ENCODE data around the gene WDR70.
A peak's percentile ranks its signal among the peaks of the same experiment; 100 is the strongest.
"Not testable (repeated sequence)": the region's sequence is repeated elsewhere in the genome, so short reads cannot be mapped to it uniquely, and the experiment has no call there.

WDR70 gene

GRCh38 chr5:37640088-37640487 is 261.0 kb downstream of the WDR70 start:
- no peak for DNase-seq (ENCODE audit: low spot score)

GRCh38 chr5:37641933-37642332 is 262.8 kb downstream of the WDR70 start:
- DNase-seq (ENCODE audit: low spot score), result no peak

GRCh38 chr5:37645707-37646106 is 266.6 kb downstream of the WDR70 start:
- no peak for DNase-seq (ENCODE audit: low spot score)

- DNase-seq (ENCODE audit: low spot score), result not testable (repeated sequence)
Observed at GRCh38 chr5:37654566-37654965, 275.4 kb downstream of the WDR70 start.

- no peak for DNase-seq (ENCODE audit: low spot score)
Observed at GRCh38 chr5:37657046-37657445, 277.9 kb downstream of the WDR70 start.

- DNase-seq (ENCODE audit: low spot score), result no peak
Observed at GRCh38 chr5:37658440-37658839, 279.3 kb downstream of the WDR70 start.

GRCh38 chr5:37660319-37660718 is 281.2 kb downstream of the WDR70 start:
- no peak for DNase-seq (ENCODE audit: low spot score)

- DNase-seq (ENCODE audit: low spot score), result no peak
Observed at GRCh38 chr5:37661227-37661920, 282.3 kb downstream of the WDR70 start.

GRCh38 chr5:37661951-37662350 is 282.8 kb downstream of the WDR70 start:
- no peak for DNase-seq (ENCODE audit: low spot score)

GRCh38 chr5:37662362-37662761 is 283.2 kb downstream of the WDR70 start:
- DNase-seq (ENCODE audit: low spot score), result no peak

- DNase-seq (ENCODE audit: low spot score), result no peak
Observed at GRCh38 chr5:37662789-37663485, 283.8 kb downstream of the WDR70 start.

- DNase-seq (ENCODE audit: low spot score), result no peak
Observed at GRCh38 chr5:37663538-37663937, 284.4 kb downstream of the WDR70 start.

GRCh38 chr5:37664551-37664950 is 285.4 kb downstream of the WDR70 start:
- no peak for DNase-seq (ENCODE audit: low spot score)

GRCh38 chr5:37665272-37665671 is 286.2 kb downstream of the WDR70 start:
- no peak for DNase-seq (ENCODE audit: low spot score)

GRCh38 chr5:37665889-37666288 is 286.8 kb downstream of the WDR70 start:
- no peak for DNase-seq (ENCODE audit: low spot score)

- DNase-seq (ENCODE audit: low spot score), result no peak
Observed at GRCh38 chr5:37667430-37667829, 288.3 kb downstream of the WDR70 start.

GRCh38 chr5:37667846-37668245 is 288.7 kb downstream of the WDR70 start:
- no peak for DNase-seq (ENCODE audit: low spot score)

- DNase-seq (ENCODE audit: low spot score), result no peak
Observed at GRCh38 chr5:37668524-37669047, 289.5 kb downstream of the WDR70 start.

GRCh38 chr5:37672118-37672588 is 293.0 kb downstream of the WDR70 start:
- DNase-seq (ENCODE audit: low spot score), result peak; percentile 4

GRCh38 chr5:37674361-37674760 is 295.2 kb downstream of the WDR70 start:
- DNase-seq (ENCODE audit: low spot score), result not testable (repeated sequence)

- DNase-seq (ENCODE audit: low spot score), result not testable (repeated sequence)
Observed at GRCh38 chr5:37679326-37679725, 300.2 kb downstream of the WDR70 start.

GRCh38 chr5:37679903-37680302 is 300.8 kb downstream of the WDR70 start:
- not testable (repeated sequence) for DNase-seq (ENCODE audit: low spot score)

GRCh38 chr5:37683072-37683471 is 304.0 kb downstream of the WDR70 start:
- no peak for DNase-seq (ENCODE audit: low spot score)

Data from CD4-positive, alpha-beta T cell treated with Interleukin-15 for 4 hours (primary cell).